Mesendoderm (in vitro differentiated cells): ENCODE data around the gene ADGRV1.

Experiments
- DNase-seq: peaks from one replicate; pipeline ENCODE4 v3.0.0; 2013
- H2AK5ac ChIP-seq: 2 replicates; pipeline ENCODE4 v1.6.1; 2013; ENCODE audit warnings: low read length, inconsistent platforms
- H2BK120ac ChIP-seq: 2 replicates; pipeline ENCODE4 v1.6.1; 2013; ENCODE audit warnings: low read depth, mild to moderate bottlenecking, low read length, moderate library complexity, mixed read lengths
- H2BK15ac ChIP-seq: replicated peaks from 2 replicates; pipeline ENCODE4 v1.6.1; 2013; ENCODE audit warnings: low read depth, mild to moderate bottlenecking, moderate library complexity
- H2BK5ac ChIP-seq: 2 replicates; pipeline ENCODE4 v1.6.1; 2013; ENCODE audit warnings: low read length, inconsistent platforms
- H3K18ac ChIP-seq: 2 replicates; pipeline ENCODE4 v1.6.1; 2013; ENCODE audit warnings: mild to moderate bottlenecking, low read length, mixed read lengths
- H3K23ac ChIP-seq: one replicate; pipeline ENCODE4 v1.6.1; 2013; ENCODE audit warnings: low read length
- H3K27ac ChIP-seq: 2 replicates; pipeline ENCODE4 v1.5.1; 2013; ENCODE audit warnings: low read depth, mild to moderate bottlenecking, inconsistent platforms, low read length, moderate library complexity
- H3K27me3 ChIP-seq: 2 replicates; pipeline ENCODE4 v1.6.1; 2013; ENCODE audit warnings: low read length, control low read depth, mild to moderate bottlenecking, inconsistent platforms; ENCODE audit not compliant: insufficient read depth, poor library complexity
- H3K36me3 ChIP-seq: 2 replicates; pipeline ENCODE4 v1.6.1; 2013; ENCODE audit warnings: low read length, inconsistent platforms; ENCODE audit not compliant: control insufficient read depth, insufficient read depth
- H3K4ac ChIP-seq: one replicate; pipeline ENCODE4 v1.6.1; 2013; ENCODE audit warnings: low read depth, mild to moderate bottlenecking, low read length, moderate library complexity
- H3K4me1 ChIP-seq: 2 replicates; pipeline ENCODE4 v1.6.1; 2013; ENCODE audit warnings: low read depth, low read length, inconsistent platforms; ENCODE audit not compliant: control insufficient read depth
- H3K4me2 ChIP-seq: 2 replicates; pipeline ENCODE4 v1.6.1; 2013; ENCODE audit warnings: low read length
- H3K4me3 ChIP-seq: 2 replicates; pipeline ENCODE4 v1.5.1; 2013; ENCODE audit warnings: mild to moderate bottlenecking, low read length
- H3K56ac ChIP-seq: one replicate; pipeline ENCODE4 v1.6.1; 2013; ENCODE audit warnings: low read length
- H3K79me1 ChIP-seq: 2 replicates; pipeline ENCODE4 v1.6.1; 2013; ENCODE audit warnings: low read length, inconsistent platforms
- H3K79me2 ChIP-seq: 2 replicates; pipeline ENCODE4 v1.6.1; 2013; ENCODE audit warnings: mild to moderate bottlenecking, low read length; ENCODE audit not compliant: control insufficient read depth, insufficient read depth
- H3K9ac ChIP-seq: 2 replicates; pipeline ENCODE4 v1.6.1; 2013; ENCODE audit warnings: low read length, inconsistent platforms
- H4K5ac ChIP-seq: one replicate; pipeline ENCODE4 v1.6.1; 2013; ENCODE audit warnings: low read length
- H4K8ac ChIP-seq: one replicate; pipeline ENCODE4 v1.6.1; 2013; ENCODE audit warnings: low read depth, mild to moderate bottlenecking, control low read depth, low read length, moderate library complexity
- WGBS: extraction: QIAGEN DNeasy Blood & Tissue Kit; methylation state at CpG from one replicate; pipeline ENCODE4 v1.1.7; 2013; ENCODE audit warnings: low lambda C conversion rate, missing lambda C conversion rate; ENCODE audit not compliant: insufficient coverage; ENCODE audit errors: extremely low coverage; 5-methylcytosine and 5-hydroxymethylcytosine counted together

The ADGRV1 gene

DNA sequence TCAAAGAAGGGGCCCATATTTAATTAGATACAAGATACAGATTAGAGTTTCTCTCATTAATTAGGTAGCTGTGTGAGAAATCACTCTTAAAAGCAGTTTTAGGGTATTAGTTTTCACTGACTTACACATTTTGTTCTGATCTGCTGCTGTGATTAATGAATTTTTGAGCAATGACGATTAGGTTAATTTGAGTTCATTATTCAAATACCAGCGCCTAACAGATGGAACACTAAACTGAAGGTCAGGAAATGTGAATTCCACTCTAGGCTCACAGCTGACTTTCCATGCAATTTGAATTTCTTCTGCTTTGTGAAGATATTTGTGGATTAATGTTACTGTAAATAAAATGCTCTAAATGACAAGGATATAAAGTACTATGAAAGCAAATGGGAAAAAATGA, 380.6 kb downstream of the ADGRV1 start:
- Histone ChIP-seq H3K18ac (no peak overlapping the region), H3K79me1 (no peaks in the 10 kb centered on the region), H2AK5ac (no peak overlapping the region), H3K27ac (no peak overlapping the region), H3K9ac (no peak overlapping the region), H3K36me3 (no peaks in the 10 kb centered on the region), H3K23ac (no peak overlapping the region), H3K4me3 (no peak overlapping the region), H2BK5ac (no peak overlapping the region), H4K5ac (no peak overlapping the region), H3K4ac (no peak overlapping the region), H3K4me1 (no peaks in the 10 kb centered on the region), H2BK120ac (no peak overlapping the region), H2BK15ac (no peak overlapping the region), H4K8ac (no peak overlapping the region), H3K27me3 (no peaks in the 10 kb centered on the region), H3K56ac (no peak overlapping the region), H3K4me2 (no peak overlapping the region), H3K79me2 (no peaks in the 10 kb centered on the region)
- WGBS: no CpG with 5 or more reads among the region's 2 CpGs
- no peak for DNase-seq

DNA sequence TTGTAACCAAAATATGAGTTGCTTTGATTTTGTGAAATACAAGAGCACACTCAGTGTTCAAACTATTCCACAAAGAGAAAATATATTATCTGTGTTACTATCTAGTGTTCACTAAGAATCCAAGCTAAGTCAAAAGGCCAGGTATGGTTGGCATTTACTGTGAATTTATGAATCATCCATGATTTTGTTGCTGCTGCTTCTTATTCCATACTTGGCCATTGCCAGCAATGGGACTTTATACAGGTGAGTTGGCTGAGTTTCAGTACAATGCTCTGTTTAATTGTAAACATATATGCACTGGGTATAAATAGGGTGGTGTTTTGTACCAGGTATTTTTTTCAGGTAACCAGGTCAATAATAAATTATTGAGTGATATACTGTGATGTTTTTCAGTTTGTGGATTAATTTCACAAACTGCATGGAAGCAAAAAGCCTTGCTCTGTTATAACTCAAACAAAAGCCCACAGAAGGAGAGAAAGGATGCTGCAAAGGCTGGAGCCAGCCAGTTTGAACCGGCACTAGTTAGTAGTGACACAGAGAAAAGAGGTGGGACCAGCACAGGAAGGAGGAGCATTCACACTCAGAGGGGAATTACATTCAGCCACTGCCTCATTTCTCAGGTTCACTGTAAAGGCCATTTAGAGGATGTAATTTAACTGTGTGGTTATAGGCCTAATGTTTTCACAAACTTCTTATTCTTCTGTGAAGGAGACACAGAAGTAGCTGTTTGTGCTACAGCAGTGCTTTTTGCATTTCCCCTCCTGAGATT, 381.8 kb downstream of the ADGRV1 start:
- peak; percentile 87 for DNase-seq
- no CpG with 5 or more reads among the region's 1 CpG for WGBS

DNA sequence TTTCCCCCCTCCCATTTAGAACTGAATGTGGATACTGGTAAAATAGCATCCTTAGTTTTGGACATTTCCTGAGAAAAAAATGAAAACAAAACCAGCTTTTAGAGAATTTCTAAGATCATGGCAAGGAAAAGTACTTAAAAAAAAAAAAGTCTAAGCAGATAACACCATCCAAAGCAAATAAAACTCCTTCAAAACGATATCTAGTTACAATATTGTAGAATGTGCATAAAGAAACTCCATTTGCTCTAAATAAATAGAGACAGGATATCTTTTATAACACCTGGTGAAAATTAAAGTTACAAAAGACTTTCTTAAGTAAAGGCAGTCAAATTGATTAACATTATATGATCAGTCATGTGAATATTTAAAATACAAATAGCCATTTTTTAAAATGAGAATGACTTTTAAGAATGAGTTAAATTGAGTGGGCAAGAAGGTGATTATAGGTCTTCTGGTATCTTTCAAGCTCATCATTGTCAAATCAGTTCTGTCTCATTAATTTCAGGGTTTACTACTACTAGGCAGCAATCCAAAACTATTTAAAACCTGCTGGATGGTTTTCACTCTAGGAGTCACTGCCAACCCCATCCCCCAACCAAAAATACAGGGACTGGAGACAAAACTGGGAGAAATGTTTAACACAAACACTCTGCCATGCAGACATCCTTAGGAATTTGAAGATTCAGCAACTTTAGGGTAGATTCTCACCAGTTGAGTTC, 382.6 kb downstream of the ADGRV1 start:
- no peak overlapping the region for H3K4me3 ChIP-seq
- H3K56ac ChIP-seq: no peak overlapping the region
- H2AK5ac ChIP-seq: no peak overlapping the region
- WGBS: no CpG with 5 or more reads among the region's 1 CpG
- H4K8ac ChIP-seq: no peak overlapping the region
- H4K5ac ChIP-seq: no peak overlapping the region
- no peaks in the 10 kb centered on the region for H3K79me1 ChIP-seq
- H2BK15ac ChIP-seq: no peak overlapping the region
- no peaks in the 10 kb centered on the region for H3K36me3 ChIP-seq
- H3K23ac ChIP-seq: no peak overlapping the region
- H3K4me2 ChIP-seq: no peak overlapping the region
- DNase-seq: no peak
- no peak overlapping the region for H3K27ac ChIP-seq
- no peak overlapping the region for H2BK5ac ChIP-seq
- no peaks in the 10 kb centered on the region for H3K79me2 ChIP-seq
- H3K4me1 ChIP-seq: no peaks in the 10 kb centered on the region
- H3K27me3 ChIP-seq: no peaks in the 10 kb centered on the region
- H2BK120ac ChIP-seq: no peak overlapping the region
- H3K18ac ChIP-seq: no peak overlapping the region
- no peak overlapping the region for H3K9ac ChIP-seq
- no peak overlapping the region for H3K4ac ChIP-seq

More for the DNA sequence above, 381.8 kb downstream of the ADGRV1 start:
- Histone ChIP-seq H3K23ac (no peak overlapping the region), H3K9ac (no peak overlapping the region), H3K18ac (no peak overlapping the region), H2BK120ac (no peak overlapping the region), H3K4me1 (no peaks in the 10 kb centered on the region), H3K79me2 (no peaks in the 10 kb centered on the region), H3K56ac (no peak overlapping the region), H2AK5ac (no peak overlapping the region), H2BK15ac (no peak overlapping the region), H3K4me2 (no peak overlapping the region), H3K4ac (no peak overlapping the region), H3K36me3 (no peaks in the 10 kb centered on the region), H4K5ac (no peak overlapping the region), H3K4me3 (no peak overlapping the region), H2BK5ac (no peak overlapping the region), H3K27me3 (no peaks in the 10 kb centered on the region), H4K8ac (no peak overlapping the region), H3K79me1 (no peaks in the 10 kb centered on the region), H3K27ac (no peak overlapping the region)

DNA sequence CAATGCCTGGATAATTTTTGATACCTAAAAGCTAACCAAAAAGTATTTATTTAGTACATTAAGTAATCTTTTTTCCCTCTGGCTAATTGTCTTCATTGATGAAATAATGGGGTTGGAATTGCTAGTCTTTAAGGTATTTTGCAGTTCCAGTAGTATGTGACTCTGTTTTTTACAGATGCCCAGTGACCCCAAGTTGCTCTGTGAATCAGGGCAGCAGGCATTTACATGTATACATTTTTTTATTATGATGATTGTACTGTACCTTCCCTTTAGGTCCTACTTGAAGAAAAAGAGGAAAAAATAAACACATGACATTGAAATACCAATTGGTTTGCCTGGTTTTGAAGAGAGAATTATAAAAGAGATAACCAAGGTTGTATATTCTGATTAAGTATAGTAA, 385.5 kb downstream of the ADGRV1 start:
- no peak overlapping the region for H2BK5ac ChIP-seq
- no peak overlapping the region for H2BK15ac ChIP-seq
- H3K23ac ChIP-seq: no peak overlapping the region
- no peak overlapping the region for H3K18ac ChIP-seq
- no peaks in the 10 kb centered on the region for H3K79me2 ChIP-seq
- H3K4me1 ChIP-seq: no peaks in the 10 kb centered on the region
- no peak overlapping the region for H3K4me2 ChIP-seq
- no peak overlapping the region for H3K4me3 ChIP-seq
- no peak overlapping the region for H2AK5ac ChIP-seq
- H3K4ac ChIP-seq: no peak overlapping the region
- no peak overlapping the region for H4K8ac ChIP-seq
- no peak overlapping the region for H2BK120ac ChIP-seq
- no peaks in the 10 kb centered on the region for H3K79me1 ChIP-seq
- no peak overlapping the region for H3K56ac ChIP-seq
- no peaks in the 10 kb centered on the region for H3K36me3 ChIP-seq
- no peak overlapping the region for H3K27ac ChIP-seq
- no peak overlapping the region for H3K9ac ChIP-seq
- no peaks in the 10 kb centered on the region for H3K27me3 ChIP-seq
- DNase-seq: no peak
- H4K5ac ChIP-seq: no peak overlapping the region

DNA sequence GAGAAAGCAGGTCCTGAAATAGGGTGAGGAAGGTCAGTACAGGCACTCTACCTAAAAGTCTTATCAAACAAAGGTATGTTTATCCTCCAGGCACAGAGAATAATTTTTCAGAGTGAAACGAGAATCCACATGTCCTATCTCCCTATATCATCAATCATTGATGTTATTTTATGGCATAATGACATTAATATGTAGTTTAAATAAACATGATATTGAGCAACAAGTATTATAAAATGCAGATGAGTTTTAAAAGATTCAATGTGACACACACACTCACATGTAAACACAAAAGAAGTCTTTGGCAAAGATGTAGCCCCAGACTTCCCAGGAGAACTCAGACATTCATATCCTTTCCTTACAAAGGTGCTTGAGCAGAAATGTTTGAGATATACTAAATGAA, 389.1 kb downstream of the ADGRV1 start:
- Histone ChIP-seq H3K56ac (no peak overlapping the region), H3K18ac (no peak overlapping the region), H3K27ac (no peak overlapping the region), H2BK5ac (no peak overlapping the region), H3K79me1 (no peaks in the 10 kb centered on the region), H3K27me3 (no peaks in the 10 kb centered on the region), H3K4me3 (no peak overlapping the region), H4K8ac (no peak overlapping the region), H3K36me3 (no peaks in the 10 kb centered on the region), H3K4ac (no peak overlapping the region), H2BK15ac (no peak overlapping the region), H4K5ac (no peak overlapping the region), H3K79me2 (no peaks in the 10 kb centered on the region), H3K4me2 (no peak overlapping the region), H3K9ac (no peak overlapping the region), H3K4me1 (no peaks in the 10 kb centered on the region), H2BK120ac (no peak overlapping the region), H3K23ac (no peak overlapping the region), H2AK5ac (no peak overlapping the region)
- DNase-seq: no peak
- WGBS: no CpG with 5 or more reads among the region's 1 CpG
